Activated CD4-positive, alpha-beta memory T cell treated with anti-CD3 and anti-CD28 coated beads for 36 hours (primary cell): ENCODE data around the gene CD151. TPM values are rescaled to one million over a fixed set of nuclear protein-coding genes. Genes with fewer than 3 reads are reported as not detected.

Experiments
- CTCF ChIA-PET: fragments of 350-600 bp; sonication (Branson Sonifier 250); formaldehyde crosslinking; loops from one replicate; lab custom pipeline; 2021; ENCODE audit warnings: antibody characterized with exemption, inconsistent platforms; lab: Charles Lee
- POLR2A ChIA-PET: fragments of 350-600 bp; sonication (Branson Sonifier 250); formaldehyde crosslinking; loops from one replicate; lab custom pipeline; 2021; ENCODE audit warnings: antibody characterized with exemption; lab: Charles Lee
- DNase-seq: peaks from one replicate; pipeline ENCODE4 v3.0.0-alpha.2; 2020
- H3K27ac Mint-ChIP-seq: one replicate; pipeline ENCODE4 v1.8.0; 2021; ENCODE audit warnings: mixed read lengths
- H3K27me3 Mint-ChIP-seq: one replicate; pipeline ENCODE4 v1.8.0; 2021; ENCODE audit warnings: mixed read lengths
- H3K36me3 Mint-ChIP-seq: one replicate; pipeline ENCODE4 v1.8.0; 2021; ENCODE audit warnings: mixed read lengths
- H3K4me1 Mint-ChIP-seq: one replicate; pipeline ENCODE4 v1.8.0; 2021; ENCODE audit warnings: low read depth, mixed read lengths
- H3K4me3 Mint-ChIP-seq: one replicate; pipeline ENCODE4 v1.8.0; 2021; ENCODE audit warnings: mild to moderate bottlenecking, mixed read lengths
- H3K9me3 Mint-ChIP-seq: one replicate; pipeline ENCODE4 v1.8.0; 2021; ENCODE audit warnings: mixed read lengths
- intact Hi-C: fragments of 100-400 bp; cut with micrococcal nuclease; formaldehyde crosslinking; loops from one replicate; pipeline ENCODE4 v1.15.1; 2023
- total RNA-seq, 2 experiments: library from RNA; stranded (reverse); gene quantifications; one replicate each; pipeline ENCODE4 v1.2.3, GENCODE V29; 2021

The CD151 gene
- total RNA-seq, 2 experiments from 2014 or later, result 40.2 to 40.9 TPM

DNA sequence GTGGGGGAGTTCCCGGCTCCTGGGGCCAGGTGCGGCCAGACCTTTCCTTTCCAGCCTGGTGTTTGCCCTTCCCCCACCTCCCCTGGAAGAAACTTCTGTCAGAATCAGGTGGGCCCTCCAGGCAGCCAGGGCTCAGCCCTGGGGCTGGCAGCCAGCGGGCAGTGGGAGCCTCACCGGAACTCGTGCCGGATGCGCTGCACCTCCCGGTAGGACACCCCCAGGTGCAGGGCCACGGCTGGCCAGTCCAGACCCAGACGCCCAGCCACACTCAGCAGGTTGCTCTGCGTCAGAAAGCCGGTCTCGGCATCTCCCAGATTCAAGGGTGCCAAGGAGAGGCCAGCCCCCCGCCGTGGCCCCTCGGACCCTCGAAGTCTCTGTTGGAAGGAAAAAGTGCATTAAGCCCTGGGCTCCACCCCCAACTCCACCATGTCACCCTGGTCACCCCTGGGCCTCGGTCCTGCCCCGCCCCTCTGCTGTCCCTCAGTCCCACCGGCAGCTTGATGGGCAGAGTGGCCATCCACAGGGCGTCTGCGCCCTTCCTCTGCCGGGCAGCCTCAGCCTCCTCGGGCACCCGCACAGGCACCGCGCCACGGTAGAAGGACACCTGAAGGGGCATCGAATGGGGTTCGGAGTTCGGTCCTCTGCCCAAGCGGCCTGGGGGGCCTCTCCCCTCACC is 33.0 kb upstream of the CD151 start:
- CTCF ChIA-PET, result interaction anchor here (0.9 to 1.2 kb wide), 2 partner anchors 9 to 22 kb away, joined by 4 to 7 read pairs; partner anchors contain the start of gene RPLP2
- no peak overlapping the region for H3K4me3 Mint-ChIP-seq
- intact Hi-C loops, result loop anchor here (5.0 to 10.0 kb wide), 3 partner anchors 182 to 385 kb away; partner anchors contain the start of genes IRF7 and SIGIRR
- no peak for DNase-seq
- no peaks in the 10 kb centered on the region for H3K27me3 Mint-ChIP-seq
- H3K36me3 Mint-ChIP-seq, result peaks cover 7% of the 10 kb centered on the region
- POLR2A ChIA-PET, result interaction anchor here (1.2 kb wide), 1 partner anchor 10 kb away, joined by 5 read pairs; the partner anchor contains the start of gene RPLP2
- H3K9me3 Mint-ChIP-seq, result no peaks in the 10 kb centered on the region
- H3K27ac Mint-ChIP-seq, result no peak overlapping the region
- peaks cover 25% of the 10 kb centered on the region for H3K4me1 Mint-ChIP-seq

DNA sequence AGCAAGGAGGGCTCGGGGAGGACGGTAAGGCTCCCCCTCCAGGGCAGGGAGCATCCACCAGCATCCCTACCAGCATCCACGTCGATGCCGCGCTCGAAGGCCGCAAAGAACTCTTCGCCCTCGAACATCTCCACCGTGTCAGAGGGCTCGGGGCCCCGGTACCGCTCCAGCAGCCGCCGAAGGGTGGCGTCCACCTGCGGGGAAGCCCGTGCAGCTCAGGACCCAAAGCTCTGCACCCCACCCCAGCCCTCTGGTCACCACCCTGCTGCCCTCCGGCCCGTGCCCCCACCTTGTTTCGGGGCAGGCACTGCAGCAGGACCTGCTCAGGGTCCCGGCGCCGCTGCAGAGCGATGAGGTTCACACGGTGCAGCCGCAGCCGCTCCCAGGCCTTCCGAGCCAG is 32.3 kb upstream of the CD151 start:
- no peaks in the 10 kb centered on the region for H3K27me3 Mint-ChIP-seq
- peaks cover 19% of the 10 kb centered on the region for H3K4me1 Mint-ChIP-seq
- CTCF ChIA-PET, result no interaction called here
- no peaks in the 10 kb centered on the region for H3K9me3 Mint-ChIP-seq
- POLR2A ChIA-PET, result interaction anchor here (1.2 kb wide), 1 partner anchor 9 kb away, joined by 5 read pairs; the partner anchor contains the start of gene RPLP2
- H3K27ac Mint-ChIP-seq, result no peak overlapping the region
- peaks cover 6% of the 10 kb centered on the region for H3K36me3 Mint-ChIP-seq
- no peak for DNase-seq
- intact Hi-C loops, result no loop called here
- H3K4me3 Mint-ChIP-seq, result no peak overlapping the region

DNA sequence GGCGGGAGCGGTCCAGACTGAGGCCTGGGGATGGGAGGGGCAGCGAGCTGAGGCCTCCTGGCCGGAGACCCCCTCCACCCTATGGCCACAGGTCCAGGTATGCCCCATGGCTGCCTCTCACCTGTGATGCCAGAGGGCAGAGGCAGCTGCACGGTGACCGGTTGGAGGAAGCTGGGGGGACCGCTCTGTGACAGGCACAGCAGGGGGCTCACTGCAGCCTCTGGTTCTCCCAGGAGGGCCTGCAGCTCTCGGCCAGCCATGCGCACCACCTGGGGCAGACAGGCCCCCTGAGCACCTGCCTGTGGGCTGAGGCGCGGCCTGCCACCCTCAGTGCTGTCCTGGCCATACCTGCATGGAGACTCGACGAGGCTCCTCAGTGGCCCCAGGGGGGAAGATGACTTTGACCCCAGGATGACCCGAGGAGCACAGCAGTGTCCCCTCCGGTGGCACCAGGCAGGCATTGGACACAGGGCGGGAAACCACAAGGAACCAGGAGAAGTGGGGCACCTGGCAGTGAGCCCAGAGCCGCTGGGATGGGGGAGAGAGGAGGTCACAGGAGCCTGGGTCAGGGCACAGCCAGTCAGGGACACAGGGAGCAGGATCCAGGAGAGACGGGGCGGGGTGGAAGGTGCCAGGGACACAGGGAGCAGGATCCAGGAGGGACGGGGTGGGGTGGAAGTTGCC is 31.5 kb upstream of the CD151 start:
- Mint-ChIP-seq H3K9me3 (no peaks in the 10 kb centered on the region), H3K36me3 (peaks cover 6% of the 10 kb centered on the region), H3K27me3 (no peaks in the 10 kb centered on the region), H3K27ac (no peak overlapping the region), H3K4me3 (no peak overlapping the region), H3K4me1 (peaks cover 18% of the 10 kb centered on the region)
- ChIA-PET CTCF (no interaction called here), POLR2A (interaction anchor here (1.2 kb wide), 1 partner anchor 8 kb away, joined by 5 read pairs; the partner anchor contains the start of gene RPLP2)
- no peak for DNase-seq
- intact Hi-C loops, result no loop called here

DNA sequence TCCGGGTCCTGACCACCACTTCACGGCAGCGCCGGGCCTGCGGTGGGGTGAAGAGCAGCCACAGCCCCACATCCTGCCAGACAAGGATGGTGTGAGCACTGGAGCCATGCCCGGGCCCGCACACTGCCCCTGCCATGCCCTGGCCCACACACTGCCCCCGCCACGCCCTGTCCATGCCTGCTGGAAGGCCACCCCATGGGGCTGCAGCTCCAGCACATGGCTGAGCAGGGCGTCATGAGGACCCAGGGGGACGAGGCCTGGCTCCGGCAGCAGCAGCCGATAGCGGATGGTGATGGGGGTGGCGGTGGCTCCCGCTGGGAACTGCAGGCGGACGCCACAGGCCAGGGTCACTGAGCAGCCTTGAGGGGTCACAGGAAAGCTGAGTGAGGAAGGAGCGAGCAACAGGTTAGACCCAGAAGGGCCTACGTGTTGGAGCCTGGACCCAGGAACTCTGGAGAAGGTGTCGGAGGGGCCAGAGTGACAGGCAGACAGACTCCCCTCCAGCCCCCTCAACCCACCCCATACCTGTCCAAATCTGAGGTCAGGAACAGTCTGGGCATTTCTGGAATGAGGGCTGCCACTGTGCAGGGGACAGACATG is 30.6 kb upstream of the CD151 start:
- peaks cover 13% of the 10 kb centered on the region for H3K4me1 Mint-ChIP-seq
- H3K9me3 Mint-ChIP-seq, result no peaks in the 10 kb centered on the region
- H3K4me3 Mint-ChIP-seq, result no peak overlapping the region
- ChIA-PET CTCF (no interaction called here), POLR2A (interaction anchor here (0.7 to 1.1 kb wide), 2 partner anchors 10 to 39 kb away, joined by 3 read pairs; no protein-coding TSS in a partner anchor)
- no peak for DNase-seq
- peaks cover 6% of the 10 kb centered on the region for H3K36me3 Mint-ChIP-seq
- H3K27me3 Mint-ChIP-seq, result no peaks in the 10 kb centered on the region
- intact Hi-C loops, result no loop called here
- no peak overlapping the region for H3K27ac Mint-ChIP-seq

DNA sequence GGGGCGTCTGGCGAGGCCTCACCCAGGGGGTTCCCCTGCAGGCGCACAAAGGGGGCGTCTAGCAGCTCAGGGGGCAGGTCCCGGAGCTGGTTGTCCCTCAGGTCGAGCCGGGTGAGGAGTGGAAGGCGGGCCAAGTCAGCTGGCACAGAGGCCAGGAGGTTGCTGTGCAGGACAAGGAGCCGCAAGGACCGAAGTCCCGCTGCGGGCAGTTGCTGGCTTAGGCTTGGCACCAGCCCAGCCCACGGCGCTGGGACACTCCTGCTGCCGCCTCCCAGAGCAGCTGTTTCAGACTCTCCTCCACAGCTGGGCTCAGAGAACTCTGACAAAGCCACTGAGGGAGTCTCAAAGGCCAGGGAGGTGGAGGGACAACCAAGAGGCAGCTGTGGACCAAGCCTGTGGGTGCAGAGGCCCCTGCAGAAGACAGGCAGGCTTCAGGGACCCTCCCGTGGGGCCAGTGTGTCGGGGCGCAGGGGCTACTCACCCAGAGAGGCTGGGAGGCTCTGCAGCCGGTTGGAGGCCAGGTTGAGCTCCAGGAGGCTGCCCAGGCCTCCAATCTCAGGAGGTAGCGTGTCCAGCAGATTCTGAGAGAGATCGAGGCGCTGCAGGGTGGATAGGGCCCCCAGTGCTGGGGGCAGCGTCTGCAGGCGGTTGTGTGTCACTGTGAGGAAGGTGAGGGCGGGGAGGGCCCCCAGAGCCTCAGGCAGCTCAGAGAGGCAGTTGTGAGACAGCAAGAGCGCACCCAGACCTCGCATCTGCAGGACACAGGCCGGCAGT is 29.9 kb upstream of the CD151 start:
- DNase-seq, result no peak
- Mint-ChIP-seq H3K36me3 (peaks cover 8% of the 10 kb centered on the region), H3K4me3 (peak overlapping the region; percentile 23), H3K4me1 (peaks cover 15% of the 10 kb centered on the region), H3K27me3 (no peaks in the 10 kb centered on the region), H3K9me3 (no peaks in the 10 kb centered on the region), H3K27ac (no peak overlapping the region)
- intact Hi-C loops, result no loop called here
- POLR2A ChIA-PET, result interaction anchor here (0.6 to 1.1 kb wide), 3 partner anchors 10 to 55 kb away, joined by 3 read pairs; no protein-coding TSS in a partner anchor
- CTCF ChIA-PET, result no interaction called here

DNA sequence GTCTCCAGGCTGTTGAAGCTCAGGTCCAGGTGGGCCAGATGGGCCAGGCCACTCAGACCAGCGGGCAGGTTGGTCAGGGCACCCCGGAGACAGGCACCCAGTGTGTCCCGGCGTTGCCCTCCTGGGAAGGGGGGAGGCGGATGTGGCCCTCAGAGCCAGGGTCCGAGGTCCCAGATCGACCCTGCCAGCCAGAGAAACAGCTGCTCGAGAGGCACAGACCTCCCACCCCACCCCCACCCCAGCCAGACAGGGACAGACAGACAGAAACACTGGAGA is 29.3 kb upstream of the CD151 start:
- no peaks in the 10 kb centered on the region for H3K9me3 Mint-ChIP-seq
- peak overlapping the region; percentile 82 for H3K4me3 Mint-ChIP-seq
- intact Hi-C loops, result no loop called here
- no peak for DNase-seq
- H3K36me3 Mint-ChIP-seq, result peaks cover 9% of the 10 kb centered on the region
- no peaks in the 10 kb centered on the region for H3K27me3 Mint-ChIP-seq
- peaks cover 17% of the 10 kb centered on the region for H3K4me1 Mint-ChIP-seq
- CTCF ChIA-PET, result no interaction called here
- no peak overlapping the region for H3K27ac Mint-ChIP-seq
- POLR2A ChIA-PET, result interaction anchor here (0.6 to 1.5 kb wide), 2 partner anchors 14 to 55 kb away, joined by 3 to 5 read pairs; partner anchors contain the start of gene CEND1

DNA sequence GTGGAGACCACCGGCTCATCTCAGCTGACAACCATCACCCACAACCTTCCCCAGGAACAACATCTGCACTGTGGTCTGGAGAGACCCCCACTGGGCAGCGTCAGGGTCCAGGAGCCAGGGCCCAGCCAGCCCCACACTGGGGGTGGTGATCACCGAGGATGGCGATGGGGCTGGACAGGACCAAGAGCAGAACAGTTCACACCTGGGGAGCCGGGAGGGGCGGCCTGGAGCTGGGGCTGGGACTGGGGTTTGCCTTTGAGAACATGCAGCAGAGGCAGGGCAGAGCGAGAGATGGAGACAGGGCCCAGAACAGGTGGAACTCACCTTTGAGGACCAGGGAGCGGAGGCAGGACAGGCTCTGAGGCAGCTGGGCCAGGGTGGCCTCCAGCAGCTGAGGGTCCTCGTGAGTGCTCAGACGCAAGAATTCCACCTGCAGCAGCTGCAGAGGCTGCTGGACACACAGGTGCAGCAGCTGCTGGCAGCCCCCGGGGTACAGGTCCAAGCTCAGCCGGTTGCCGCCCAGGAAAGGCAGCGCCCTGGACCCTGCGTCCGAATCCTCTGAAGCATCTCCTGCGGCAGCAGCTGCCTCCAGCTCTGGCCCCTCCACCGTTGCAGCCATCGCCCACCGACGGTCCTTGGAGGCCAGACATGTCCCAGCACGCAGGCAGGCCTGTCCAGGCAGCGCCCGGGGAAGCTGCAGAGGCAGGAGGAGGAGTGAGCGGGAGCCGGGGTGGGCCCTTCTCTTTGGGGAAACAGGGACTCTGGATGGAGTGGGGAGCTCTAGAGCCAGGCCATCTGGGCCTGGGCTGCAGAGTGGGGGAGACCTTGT is 28.8 kb upstream of the CD151 start:
- Mint-ChIP-seq H3K4me3 (peak overlapping the region; percentile 82), H3K27me3 (no peaks in the 10 kb centered on the region), H3K27ac (peak overlapping the region; percentile 74), H3K9me3 (no peaks in the 10 kb centered on the region), H3K4me1 (peaks cover 17% of the 10 kb centered on the region), H3K36me3 (peaks cover 9% of the 10 kb centered on the region)
- intact Hi-C loops, result no loop called here
- ChIA-PET CTCF (interaction anchor here (1.0 to 1.1 kb wide), 2 partner anchors 8 to 15 kb away, joined by 4 to 6 read pairs; no protein-coding TSS in a partner anchor), POLR2A (interaction anchor here (0.5 to 1.5 kb wide), 2 partner anchors 14 to 127 kb away, joined by 3 to 5 read pairs; partner anchors contain the start of gene CEND1)
- DNase-seq, result no peak

DNA sequence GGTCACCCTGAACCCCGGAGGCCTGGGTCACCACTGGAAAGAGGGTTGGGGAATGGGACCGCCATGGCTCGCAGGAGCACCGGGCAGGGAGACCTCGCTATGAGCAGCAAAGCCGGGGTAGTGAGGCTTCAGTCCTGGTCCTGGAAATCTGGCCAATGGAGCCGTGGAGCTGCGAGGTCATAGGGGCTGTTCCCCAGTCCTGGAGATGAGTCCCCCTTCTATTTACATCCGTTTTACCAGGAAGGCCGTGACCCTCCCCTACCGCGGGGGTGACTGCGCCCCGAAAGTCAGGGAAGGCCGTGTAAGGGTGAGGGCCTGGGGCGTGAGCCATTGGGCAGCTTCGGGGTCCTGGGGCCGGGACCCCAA is 28.2 kb upstream of the CD151 start:
- intact Hi-C loops, result no loop called here
- ChIA-PET POLR2A (interaction anchor here (1.5 kb wide), 1 partner anchor 15 kb away, joined by 5 read pairs; the partner anchor contains the start of gene CEND1), CTCF (interaction anchor here (1.0 to 1.1 kb wide), 2 partner anchors 9 to 15 kb away, joined by 4 to 6 read pairs; no protein-coding TSS in a partner anchor)
- Mint-ChIP-seq H3K4me1 (peaks cover 17% of the 10 kb centered on the region), H3K4me3 (peak overlapping the region; percentile 82), H3K27ac (peak overlapping the region; percentile 74), H3K9me3 (no peaks in the 10 kb centered on the region), H3K27me3 (no peaks in the 10 kb centered on the region), H3K36me3 (peaks cover 9% of the 10 kb centered on the region)
- no peak for DNase-seq

DNA sequence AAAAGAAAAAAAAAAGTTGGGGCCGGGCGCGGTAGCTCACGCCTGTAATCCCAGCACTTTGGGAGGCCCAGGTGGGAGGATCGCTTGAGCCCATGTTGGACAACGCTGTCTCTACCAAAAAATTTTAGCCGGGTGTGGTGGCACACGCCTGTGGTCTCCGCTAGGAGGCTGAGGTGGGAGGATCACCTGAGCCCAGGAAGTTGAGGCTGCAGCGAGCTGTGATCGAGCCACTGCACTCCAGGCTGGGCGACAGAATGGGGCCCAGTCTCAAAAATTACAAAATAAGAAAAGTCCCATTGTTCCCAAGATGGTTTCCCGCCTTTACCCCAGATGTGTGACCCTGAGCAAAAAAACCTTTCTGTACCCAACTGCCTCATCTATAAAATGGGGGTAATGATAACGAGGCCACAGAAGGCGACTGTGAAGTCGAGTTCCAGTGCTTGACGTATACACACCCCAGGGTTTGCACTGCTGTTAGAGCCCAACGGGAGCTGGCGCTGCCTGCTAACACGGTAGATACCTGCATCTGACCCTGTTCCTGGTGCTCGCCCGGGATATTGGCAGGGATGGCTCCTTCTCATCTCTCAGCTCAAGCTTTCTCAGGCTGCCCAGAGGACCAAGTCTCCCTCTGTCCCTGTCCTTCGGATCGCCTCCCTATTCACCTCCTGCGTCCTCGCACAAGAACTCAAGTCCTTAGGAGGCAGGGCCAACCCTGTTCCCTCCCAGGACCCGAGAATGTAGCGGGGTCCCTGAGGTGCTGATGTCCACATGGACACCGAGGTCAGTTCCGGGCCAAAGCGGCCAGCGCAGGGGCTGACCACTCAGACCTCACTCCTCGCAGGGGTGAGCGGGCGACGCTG is 24.1 kb upstream of the CD151 start:
- Mint-ChIP-seq H3K9me3 (no peaks in the 10 kb centered on the region), H3K27me3 (no peaks in the 10 kb centered on the region), H3K27ac (peak overlapping the region; percentile 99), H3K4me1 (peaks cover 35% of the 10 kb centered on the region), H3K4me3 (peak overlapping the region; percentile 92), H3K36me3 (peaks cover 32% of the 10 kb centered on the region)
- ChIA-PET CTCF (interaction anchor here (0.6 to 1.5 kb wide), 6 partner anchors 10 to 52 kb away, joined by 3 to 7 read pairs (median 4); partner anchors contain the start of gene PNPLA2), POLR2A (interaction anchor here (0.9 to 2.2 kb wide), 8 partner anchors 8 to 233 kb away, joined by 3 to 14 read pairs (median 4); partner anchors contain the start of genes CEND1, PHRF1, PNPLA2 and POLR2L)
- intact Hi-C loops, result loop anchor here (1.0 kb wide), 2 partner anchors 11 to 12 kb away; no protein-coding TSS in a partner anchor
- DNase-seq, result peak; percentile 80
